ENCODE results near the gene MEP1B. TPM values are rescaled to one million over a fixed set of nuclear protein-coding genes. Genes with fewer than 3 reads are reported as not detected.

The MEP1B gene
- total RNA-seq, 3 donors from 2014 or later: 5.9 to 11.6 (median 6.9) TPM

- peaks cover 7% of the 10 kb centered on the region for H3K4me1 ChIP-seq (ENCODE audit: low read depth)
- TF ChIP-seq CTCF (IDR thresholded peaks at IDR 0.05): no peak
- intact Hi-C loops (cut with DNase I, micrococcal nuclease): no loop called here
- no peaks in the 10 kb centered on the region for H3K9me3 ChIP-seq
- ATAC-seq (no peak), DNase-seq (no peak)
- H3K36me3 ChIP-seq (ENCODE audit: low read depth): no peaks in the 10 kb centered on the region
- no peak overlapping the region for H3K4me3 ChIP-seq
These were observed 6.3 kb downstream of the MEP1B start for GRCh38 chr18:32195881-32196815.

DNA sequence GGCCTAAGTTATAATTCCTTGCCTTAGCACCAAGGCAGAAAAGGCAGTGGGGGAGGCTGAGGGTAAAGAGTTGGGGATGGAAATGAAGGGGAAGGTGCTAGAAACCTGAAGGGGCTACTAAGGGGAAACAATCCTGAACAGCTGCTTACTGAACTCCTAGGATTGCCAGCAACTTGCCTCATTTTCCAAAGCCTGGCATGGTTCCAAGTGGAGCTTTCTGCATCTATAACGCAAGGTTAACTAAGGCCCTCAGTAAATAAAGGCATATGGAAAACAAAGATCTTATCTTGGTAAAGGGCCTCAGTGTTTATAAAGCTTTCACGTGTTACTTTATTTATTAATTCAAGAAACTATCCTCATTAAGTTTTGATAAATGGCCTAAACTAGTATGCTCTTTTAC, 10.9 kb downstream of the MEP1B start:
- no peaks in the 10 kb centered on the region for H3K36me3 ChIP-seq (ENCODE audit: low read depth)
- peaks cover 17% of the 10 kb centered on the region for H3K4me1 ChIP-seq (ENCODE audit: low read depth)
- no peak overlapping the region for H3K4me3 ChIP-seq
- intact Hi-C loops (cut with DNase I, micrococcal nuclease): no loop called here
- TF ChIP-seq CTCF (IDR thresholded peaks at IDR 0.05): no peak
- DNase-seq: peak in 1 of 3 donors; percentile 57
- H3K9me3 ChIP-seq: no peaks in the 10 kb centered on the region
- ATAC-seq: no peak

- Histone ChIP-seq H3K4me3 (no peak overlapping the region), H3K4me1 (ENCODE audit: low read depth) (peaks cover 17% of the 10 kb centered on the region), H3K9me3 (no peaks in the 10 kb centered on the region), H3K36me3 (ENCODE audit: low read depth) (no peaks in the 10 kb centered on the region)
- no peak for TF ChIP-seq CTCF (IDR thresholded peaks at IDR 0.05)
- ATAC-seq (peak; percentile 98), DNase-seq (peak; percentile 86 to 97 (median 91))
- intact Hi-C loops (cut with DNase I, micrococcal nuclease): no loop called here
These were observed 12.3 kb downstream of the MEP1B start for GRCh38 chr18:32201948-32202672.

GRCh38 chr18:32208023-32208422, 18.2 kb downstream of the MEP1B start:
- peaks cover 9% of the 10 kb centered on the region for H3K4me1 ChIP-seq (ENCODE audit: low read depth)
- H3K9me3 ChIP-seq: no peaks in the 10 kb centered on the region
- ATAC-seq: peak; percentile 93
- H3K36me3 ChIP-seq (ENCODE audit: low read depth): no peaks in the 10 kb centered on the region
- intact Hi-C loops (cut with DNase I, micrococcal nuclease): no loop called here
- TF ChIP-seq CTCF (IDR thresholded peaks at IDR 0.05): no peak
- no peak overlapping the region for H3K4me3 ChIP-seq
- peak in 2 of 3 donors; percentile 67 to 85 for DNase-seq

DNA sequence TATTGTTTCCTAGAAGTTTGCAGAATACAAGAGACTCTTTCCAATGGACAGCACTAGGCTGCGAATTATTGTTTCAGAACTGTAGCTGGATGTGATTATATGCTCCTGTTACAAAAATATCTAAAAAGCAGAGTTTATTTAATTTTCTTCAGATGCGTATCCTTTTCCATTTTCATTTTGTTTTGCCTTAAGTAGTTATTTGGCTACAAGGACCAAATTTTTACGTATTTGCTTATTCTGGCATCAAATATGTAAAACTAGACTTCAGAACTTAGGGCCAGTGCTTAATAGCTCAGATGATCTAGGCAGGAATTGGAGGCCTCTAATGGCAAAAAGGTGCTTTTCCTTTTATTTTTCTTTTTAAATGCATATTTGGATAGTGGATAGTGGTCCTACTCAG, 18.7 kb downstream of the MEP1B start:
- DNase-seq (no peak), ATAC-seq (no peak)
- intact Hi-C loops (cut with DNase I, micrococcal nuclease): no loop called here
- H3K9me3 ChIP-seq: no peaks in the 10 kb centered on the region
- H3K36me3 ChIP-seq (ENCODE audit: low read depth): no peaks in the 10 kb centered on the region
- peaks cover 9% of the 10 kb centered on the region for H3K4me1 ChIP-seq (ENCODE audit: low read depth)
- no peak for TF ChIP-seq CTCF (IDR thresholded peaks at IDR 0.05)
- H3K4me3 ChIP-seq: no peak overlapping the region

Data from mucosa of descending colon (tissue), 3 donors.